ENCODE results near the gene SMCR8. TPM values are rescaled to one million over a fixed set of nuclear protein-coding genes. Genes with fewer than 3 reads are reported as not detected.

Gene SMCR8
- total and polyA plus RNA-seq, 9 of the 15 experiments (the other 6 are each of a cell fraction or from before 2014, with no cell fraction given), result 0.25 to 8.8 (median 4.9) TPM

GRCh38 chr17:18277076-18277475, 38.0 kb upstream of the SMCR8 start:
- TF ChIP-seq ZNF586 (CRISPR knock-in tag; conservative IDR thresholded peaks at IDR 0.05) (no peak), ZNF507 (tag; conservative IDR thresholded peaks at IDR 0.05) (no peak), BHLHE40 (IDR thresholded peaks at IDR 0.05; ENCODE audit: low read length) (no peak), SP2 (IDR thresholded peaks at IDR 0.05; ENCODE audit: extremely low read depth, low read depth, low read length, poor library complexity, severe bottlenecking) (no peak)
- TF ChIP-seq, protein P1, sequence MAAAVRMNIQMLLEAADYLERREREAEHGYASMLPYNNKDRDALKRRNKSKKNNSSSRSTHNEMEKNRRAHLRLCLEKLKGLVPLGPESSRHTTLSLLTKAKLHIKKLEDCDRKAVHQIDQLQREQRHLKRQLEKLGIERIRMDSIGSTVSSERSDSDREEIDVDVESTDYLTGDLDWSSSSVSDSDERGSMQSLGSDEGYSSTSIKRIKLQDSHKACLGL (CRISPR knock-in tag; IDR thresholded peaks at IDR 0.05; ENCODE audit: borderline replicate concordance, poor library complexity, severe bottlenecking), result no peak
- FAIRE-seq (no peak), ATAC-seq (no peak), DNase-seq (ENCODE audit: extremely low read depth in 1 of 4, low spot score in 3 of 4) (no peak)
- Histone ChIP-seq H2AFZ (ENCODE audit: low read depth, low read length) (no peak overlapping the region), H3K27me3 (ENCODE audit: control insufficient read depth in 2 of 2, insufficient read depth in 2 of 2, low read length in 2 of 2) (no peaks in the 10 kb centered on the region), H3K36me3 (ENCODE audit: control insufficient read depth, insufficient read depth, low read length) (peaks cover 71% of the 10 kb centered on the region), H3K4me3 (no peak overlapping the region), H3K4me2 (ENCODE audit: insufficient read depth, low read length) (no peak overlapping the region), H3K79me2 (ENCODE audit: control insufficient read depth, insufficient read depth, low read length) (no peaks in the 10 kb centered on the region), H3K9me3 (replicated peaks; ENCODE audit: control insufficient read depth, insufficient read depth, low read depth, low read length) (no peaks in the 10 kb centered on the region), H3K9me1 (ENCODE audit: control insufficient read depth, insufficient read depth, low read length) (no peaks in the 10 kb centered on the region), H3K27ac (ENCODE audit: extremely low read depth, low read depth, low read length) (no peak overlapping the region), H3K4me1 (replicated peaks in 1 of 2; ENCODE audit: control insufficient read depth in 2 of 2, insufficient read depth in 2 of 2, low read length in 2 of 2) (no peaks in the 10 kb centered on the region), H3K9ac (ENCODE audit: insufficient read depth in 1 of 2, low read depth in 2 of 2, low read length in 2 of 2) (no peak overlapping the region), H4K20me1 (replicated peaks; ENCODE audit: control insufficient read depth, insufficient read depth, low read length) (no peaks in the 10 kb centered on the region)
- ChIA-PET POLR2A (interaction anchor here (1.4 kb wide), 1 partner anchor 18 kb away, joined by 3 read pairs; no protein-coding TSS in a partner anchor), CTCF (ENCODE audit: low intra/inter-chr PET ratio) (no interaction called here)
- no CpG with 5 or more reads among the region's 1 CpG for WGBS (ENCODE audit: insufficient coverage, low coverage, missing lambda C conversion rate)
- in situ Hi-C loops (cut with MboI), result no loop called here
- intact Hi-C loops (cut with micrococcal nuclease), result no loop called here
- BruUV-seq (replicated peaks), result no TSS peak

GRCh38 chr17:18278867-18279266, 36.2 kb upstream of the SMCR8 start:
- Histone ChIP-seq H3K9ac (ENCODE audit: insufficient read depth in 1 of 2, low read depth in 2 of 2, low read length in 2 of 2) (no peak overlapping the region), H3K9me1 (ENCODE audit: control insufficient read depth, insufficient read depth, low read length) (no peaks in the 10 kb centered on the region), H3K27me3 (ENCODE audit: control insufficient read depth in 2 of 2, insufficient read depth in 2 of 2, low read length in 2 of 2) (no peaks in the 10 kb centered on the region), H2AFZ (ENCODE audit: low read depth, low read length) (no peak overlapping the region), H3K9me3 (replicated peaks; ENCODE audit: control insufficient read depth, insufficient read depth, low read depth, low read length) (no peaks in the 10 kb centered on the region), H3K27ac (ENCODE audit: extremely low read depth, low read depth, low read length) (no peak overlapping the region), H4K20me1 (replicated peaks; ENCODE audit: control insufficient read depth, insufficient read depth, low read length) (no peaks in the 10 kb centered on the region), H3K4me3 (no peak overlapping the region), H3K4me1 (replicated peaks in 1 of 2; ENCODE audit: control insufficient read depth in 2 of 2, insufficient read depth in 2 of 2, low read length in 2 of 2) (no peaks in the 10 kb centered on the region), H3K36me3 (ENCODE audit: control insufficient read depth, insufficient read depth, low read length) (peaks cover 78% of the 10 kb centered on the region), H3K4me2 (ENCODE audit: insufficient read depth, low read length) (no peak overlapping the region), H3K79me2 (ENCODE audit: control insufficient read depth, insufficient read depth, low read length) (no peaks in the 10 kb centered on the region)
- ChIA-PET POLR2A (interaction anchor here (0.7 kb wide), 1 partner anchor 9 kb away, joined by 3 read pairs; no protein-coding TSS in a partner anchor), CTCF (ENCODE audit: low intra/inter-chr PET ratio) (no interaction called here)
- 46% methylated on average over 3 of the region's 3 CpGs for WGBS (ENCODE audit: insufficient coverage, low coverage, missing lambda C conversion rate)
- FAIRE-seq, result no peak
- intact Hi-C loops (cut with micrococcal nuclease) (no loop called here), in situ Hi-C loops (cut with MboI) (no loop called here)
- ATAC-seq, result no peak
- DNase-seq (ENCODE audit: extremely low read depth in 1 of 4, low spot score in 3 of 4), result no peak
- BruUV-seq (replicated peaks), result no TSS peak
- no peak for TF ChIP-seq ZNF398 (CRISPR knock-in tag; IDR thresholded peaks at IDR 0.05)
- no peak for TF ChIP-seq ZNF316 (IDR thresholded peaks at IDR 0.05)
- no peak for TF ChIP-seq ZFP30 (CRISPR knock-in tag; IDR thresholded peaks at IDR 0.05; ENCODE audit: borderline replicate concordance)
- no peak for TF ChIP-seq CBFB (CRISPR knock-in tag; IDR thresholded peaks at IDR 0.05)
- peak; percentile 7; the same call in 1 of the 2 replicates for TF ChIP-seq MAFF (IDR thresholded peaks at IDR 0.05; ENCODE audit: low read length)
- TF ChIP-seq PREB (CRISPR knock-in tag; IDR thresholded peaks at IDR 0.05), result no peak
- TF ChIP-seq TRIM28 (IDR thresholded peaks at IDR 0.05), result no peak
- TF ChIP-seq, protein P2, sequence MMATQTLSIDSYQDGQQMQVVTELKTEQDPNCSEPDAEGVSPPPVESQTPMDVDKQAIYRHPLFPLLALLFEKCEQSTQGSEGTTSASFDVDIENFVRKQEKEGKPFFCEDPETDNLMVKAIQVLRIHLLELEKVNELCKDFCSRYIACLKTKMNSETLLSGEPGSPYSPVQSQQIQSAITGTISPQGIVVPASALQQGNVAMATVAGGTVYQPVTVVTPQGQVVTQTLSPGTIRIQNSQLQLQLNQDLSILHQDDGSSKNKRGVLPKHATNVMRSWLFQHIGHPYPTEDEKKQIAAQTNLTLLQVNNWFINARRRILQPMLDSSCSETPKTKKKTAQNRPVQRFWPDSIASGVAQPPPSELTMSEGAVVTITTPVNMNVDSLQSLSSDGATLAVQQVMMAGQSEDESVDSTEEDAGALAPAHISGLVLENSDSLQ (IDR thresholded peaks at IDR 0.05), result no peak

Measured in K562 (cell line).